ENCODE results near the gene SEBOX.

The SEBOX gene

DNA sequence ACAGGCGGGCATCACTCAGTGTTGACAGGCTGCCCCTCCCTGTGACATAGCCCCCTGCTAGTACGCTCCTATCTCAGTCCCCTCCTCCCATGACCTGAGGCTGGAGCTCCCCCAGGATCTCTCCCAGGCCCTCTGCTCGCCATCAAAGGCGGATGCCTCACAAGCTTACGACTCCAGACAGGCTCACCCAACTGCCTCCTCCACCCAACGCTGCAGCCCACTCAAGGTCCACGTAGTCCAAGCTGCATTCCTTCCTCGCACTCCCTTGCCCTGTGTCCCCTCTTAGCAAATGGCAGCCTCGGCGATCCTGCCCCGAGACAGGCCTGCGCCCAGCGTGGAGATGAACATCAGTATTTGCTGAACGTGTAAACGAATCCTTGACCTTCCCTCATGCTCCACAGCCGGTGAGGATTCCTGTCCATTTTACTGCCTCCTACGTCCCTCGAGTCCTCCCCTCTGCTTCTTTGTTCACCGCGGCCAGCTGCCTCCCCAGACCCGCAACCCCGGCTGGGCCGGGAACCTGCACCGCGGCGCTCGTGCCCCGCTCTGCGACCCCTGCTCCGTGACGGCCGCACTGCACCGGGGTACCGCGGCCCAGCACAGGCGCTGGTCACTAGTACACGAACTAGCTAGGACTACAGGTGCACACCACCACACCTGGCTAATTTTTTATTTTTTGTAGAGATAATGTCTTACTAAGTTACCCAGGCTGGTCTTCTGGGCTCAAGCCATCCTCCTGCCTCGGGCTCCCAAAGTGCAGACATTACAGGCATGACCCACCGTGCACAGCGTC lies 46.8 kb downstream of the SEBOX start:
- Histone ChIP-seq H3K27ac (ENCODE audit: poor library complexity, severe bottlenecking) (peak overlapping the region; percentile 64), H3K9me3 (ENCODE audit: severe bottlenecking) (no peaks in the 10 kb centered on the region), H3K36me3 (ENCODE audit: low read depth) (peaks cover 23% of the 10 kb centered on the region), H3K4me3 (ENCODE audit: severe bottlenecking) (peak overlapping the region; percentile 53), H3K27me3 (ENCODE audit: insufficient read depth, poor library complexity, severe bottlenecking) (no peaks in the 10 kb centered on the region), H3K4me1 (ENCODE audit: insufficient read depth, poor library complexity, severe bottlenecking) (no peaks in the 10 kb centered on the region)
- DNase-seq (ENCODE audit: low spot score) (no peak), ATAC-seq (ENCODE audit: low read depth) (no peak; the same call in 2 of the 3 replicates)
- TF ChIP-seq, protein P1, sequence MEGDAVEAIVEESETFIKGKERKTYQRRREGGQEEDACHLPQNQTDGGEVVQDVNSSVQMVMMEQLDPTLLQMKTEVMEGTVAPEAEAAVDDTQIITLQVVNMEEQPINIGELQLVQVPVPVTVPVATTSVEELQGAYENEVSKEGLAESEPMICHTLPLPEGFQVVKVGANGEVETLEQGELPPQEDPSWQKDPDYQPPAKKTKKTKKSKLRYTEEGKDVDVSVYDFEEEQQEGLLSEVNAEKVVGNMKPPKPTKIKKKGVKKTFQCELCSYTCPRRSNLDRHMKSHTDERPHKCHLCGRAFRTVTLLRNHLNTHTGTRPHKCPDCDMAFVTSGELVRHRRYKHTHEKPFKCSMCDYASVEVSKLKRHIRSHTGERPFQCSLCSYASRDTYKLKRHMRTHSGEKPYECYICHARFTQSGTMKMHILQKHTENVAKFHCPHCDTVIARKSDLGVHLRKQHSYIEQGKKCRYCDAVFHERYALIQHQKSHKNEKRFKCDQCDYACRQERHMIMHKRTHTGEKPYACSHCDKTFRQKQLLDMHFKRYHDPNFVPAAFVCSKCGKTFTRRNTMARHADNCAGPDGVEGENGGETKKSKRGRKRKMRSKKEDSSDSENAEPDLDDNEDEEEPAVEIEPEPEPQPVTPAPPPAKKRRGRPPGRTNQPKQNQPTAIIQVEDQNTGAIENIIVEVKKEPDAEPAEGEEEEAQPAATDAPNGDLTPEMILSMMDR (IDR thresholded peaks at IDR 0.05; ENCODE audit: poor library complexity, severe bottlenecking): no peak

DNA sequence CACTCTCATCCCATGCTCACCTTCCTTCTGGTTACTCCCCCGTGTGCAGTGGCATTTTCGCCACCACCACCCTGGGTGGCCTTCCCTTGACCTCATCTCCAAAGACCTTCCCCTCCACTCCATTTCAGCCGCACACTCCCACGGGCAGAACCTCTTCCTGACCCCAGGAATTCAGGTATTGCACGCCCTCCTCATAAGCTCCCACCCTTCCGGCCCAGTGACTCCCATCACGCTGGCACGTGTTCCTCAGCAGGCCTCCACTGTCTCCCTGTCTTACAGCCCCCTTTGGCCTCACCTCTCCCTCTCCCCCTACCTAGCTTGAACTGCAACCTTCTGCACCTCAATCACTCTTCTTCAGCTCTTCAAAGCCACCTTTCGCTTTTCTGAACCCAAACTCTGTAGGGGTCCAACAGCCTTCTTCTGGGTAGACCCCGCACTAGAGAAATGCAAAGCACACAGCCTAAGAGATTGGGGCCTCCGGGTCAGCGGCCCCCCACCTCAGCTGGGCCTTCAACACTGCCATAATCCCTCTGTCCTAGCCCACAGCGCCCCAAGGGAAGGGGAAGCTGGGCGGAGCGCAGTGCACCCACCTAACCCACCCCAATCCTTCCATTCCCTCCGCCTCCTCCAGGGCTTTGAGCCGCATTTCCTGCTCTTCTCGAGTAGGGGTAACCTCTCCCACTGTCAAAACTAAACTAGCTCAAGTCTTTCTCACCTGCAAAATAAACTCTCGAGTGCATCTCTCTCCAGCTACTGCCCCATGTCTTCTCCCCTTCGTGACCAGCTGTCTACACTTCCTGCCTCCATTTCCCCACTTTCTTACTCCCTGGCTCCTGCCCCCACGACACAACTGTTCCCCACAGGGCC lies 47.7 kb downstream of the SEBOX start:
- Histone ChIP-seq H3K4me3 (ENCODE audit: severe bottlenecking) (no peak overlapping the region), H3K27ac (ENCODE audit: poor library complexity, severe bottlenecking) (no peak overlapping the region), H3K4me1 (ENCODE audit: insufficient read depth, poor library complexity, severe bottlenecking) (no peaks in the 10 kb centered on the region), H3K9me3 (ENCODE audit: severe bottlenecking) (no peaks in the 10 kb centered on the region), H3K27me3 (ENCODE audit: insufficient read depth, poor library complexity, severe bottlenecking) (no peaks in the 10 kb centered on the region), H3K36me3 (ENCODE audit: low read depth) (peaks cover 16% of the 10 kb centered on the region)
- TF ChIP-seq, protein P1 (IDR thresholded peaks at IDR 0.05; ENCODE audit: poor library complexity, severe bottlenecking): no peak
- ATAC-seq (ENCODE audit: low read depth) (no peak), DNase-seq (ENCODE audit: low spot score) (no peak)

- TF ChIP-seq, protein P1 (IDR thresholded peaks at IDR 0.05; ENCODE audit: poor library complexity, severe bottlenecking): no peak
- H3K27ac ChIP-seq (ENCODE audit: poor library complexity, severe bottlenecking): no peak overlapping the region
- H3K4me1 ChIP-seq (ENCODE audit: insufficient read depth, poor library complexity, severe bottlenecking): no peaks in the 10 kb centered on the region
- DNase-seq (ENCODE audit: low spot score) (no peak), ATAC-seq (ENCODE audit: low read depth) (no peak)
- H3K9me3 ChIP-seq (ENCODE audit: severe bottlenecking): no peaks in the 10 kb centered on the region
- peaks cover 7% of the 10 kb centered on the region for H3K36me3 ChIP-seq (ENCODE audit: low read depth)
- no peaks in the 10 kb centered on the region for H3K27me3 ChIP-seq (ENCODE audit: insufficient read depth, poor library complexity, severe bottlenecking)
- no peak overlapping the region for H3K4me3 ChIP-seq (ENCODE audit: severe bottlenecking)
These were observed 48.9 kb downstream of the SEBOX start for GRCh38 chr17:28315846-28316705.

GRCh38 chr17:28313841-28314240 lies 51.2 kb downstream of the SEBOX start:
- no peak for DNase-seq (ENCODE audit: low spot score)
- no peaks in the 10 kb centered on the region for H3K4me1 ChIP-seq (ENCODE audit: insufficient read depth, poor library complexity, severe bottlenecking)
- H3K27ac ChIP-seq (ENCODE audit: poor library complexity, severe bottlenecking): no peak overlapping the region
- TF ChIP-seq, protein P1 (IDR thresholded peaks at IDR 0.05; ENCODE audit: poor library complexity, severe bottlenecking): no peak
- no peak for ATAC-seq (ENCODE audit: low read depth)
- no peaks in the 10 kb centered on the region for H3K9me3 ChIP-seq (ENCODE audit: severe bottlenecking)
- no peaks in the 10 kb centered on the region for H3K27me3 ChIP-seq (ENCODE audit: insufficient read depth, poor library complexity, severe bottlenecking)
- H3K4me3 ChIP-seq (ENCODE audit: severe bottlenecking): no peak overlapping the region
- H3K36me3 ChIP-seq (ENCODE audit: low read depth): no peaks in the 10 kb centered on the region
